ENCODE results near the gene EGF.
"Not testable (repeated sequence)": the region's sequence is repeated elsewhere in the genome, so short reads cannot be mapped to it uniquely, and the experiment has no call there.

Gene EGF

GRCh38 chr4:109916027-109916409 is 3.3 kb downstream of the EGF start:
- no peaks in the 10 kb centered on the region for H3K36me3 ChIP-seq (ENCODE audit: insufficient read depth, low read depth, low read length)
- H3K4me3 ChIP-seq (ENCODE audit: low read length) = no peak overlapping the region
- no peaks in the 10 kb centered on the region for H3K27me3 ChIP-seq (ENCODE audit: insufficient read depth, low read length)
- no peaks in the 10 kb centered on the region for H3K9me3 ChIP-seq (ENCODE audit: insufficient read depth, low read depth, low read length)
- peaks cover 44% of the 10 kb centered on the region for H3K4me1 ChIP-seq (ENCODE audit: insufficient read depth, low read length)
- H3K27ac ChIP-seq (ENCODE audit: low read length) = no peak overlapping the region
- no peak overlapping the region for H3K9ac ChIP-seq (ENCODE audit: low read depth, low read length)

- H3K4me1 ChIP-seq (ENCODE audit: insufficient read depth, low read length) = peaks cover 12% of the 10 kb centered on the region
- H3K9ac ChIP-seq (ENCODE audit: low read depth, low read length) = no peak overlapping the region
- H3K36me3 ChIP-seq (ENCODE audit: insufficient read depth, low read depth, low read length) = no peaks in the 10 kb centered on the region
- H3K4me3 ChIP-seq (ENCODE audit: low read length) = no peak overlapping the region
- H3K9me3 ChIP-seq (ENCODE audit: insufficient read depth, low read depth, low read length) = no peaks in the 10 kb centered on the region
- no peaks in the 10 kb centered on the region for H3K27me3 ChIP-seq (ENCODE audit: insufficient read depth, low read length)
- H3K27ac ChIP-seq (ENCODE audit: low read length) = no peak overlapping the region
Observed at GRCh38 chr4:109921384-109921808, 8.7 kb downstream of the EGF start.

GRCh38 chr4:109925396-109925795 is 12.7 kb downstream of the EGF start:
- Histone ChIP-seq H3K27me3 (ENCODE audit: insufficient read depth, low read length) (no peaks in the 10 kb centered on the region), H3K36me3 (ENCODE audit: insufficient read depth, low read depth, low read length) (no peaks in the 10 kb centered on the region), H3K9ac (ENCODE audit: low read depth, low read length) (no peak overlapping the region), H3K27ac (ENCODE audit: low read length) (no peak overlapping the region), H3K4me3 (ENCODE audit: low read length) (no peak overlapping the region), H3K9me3 (ENCODE audit: insufficient read depth, low read depth, low read length) (no peaks in the 10 kb centered on the region), H3K4me1 (ENCODE audit: insufficient read depth, low read length) (peaks cover 25% of the 10 kb centered on the region)

DNA sequence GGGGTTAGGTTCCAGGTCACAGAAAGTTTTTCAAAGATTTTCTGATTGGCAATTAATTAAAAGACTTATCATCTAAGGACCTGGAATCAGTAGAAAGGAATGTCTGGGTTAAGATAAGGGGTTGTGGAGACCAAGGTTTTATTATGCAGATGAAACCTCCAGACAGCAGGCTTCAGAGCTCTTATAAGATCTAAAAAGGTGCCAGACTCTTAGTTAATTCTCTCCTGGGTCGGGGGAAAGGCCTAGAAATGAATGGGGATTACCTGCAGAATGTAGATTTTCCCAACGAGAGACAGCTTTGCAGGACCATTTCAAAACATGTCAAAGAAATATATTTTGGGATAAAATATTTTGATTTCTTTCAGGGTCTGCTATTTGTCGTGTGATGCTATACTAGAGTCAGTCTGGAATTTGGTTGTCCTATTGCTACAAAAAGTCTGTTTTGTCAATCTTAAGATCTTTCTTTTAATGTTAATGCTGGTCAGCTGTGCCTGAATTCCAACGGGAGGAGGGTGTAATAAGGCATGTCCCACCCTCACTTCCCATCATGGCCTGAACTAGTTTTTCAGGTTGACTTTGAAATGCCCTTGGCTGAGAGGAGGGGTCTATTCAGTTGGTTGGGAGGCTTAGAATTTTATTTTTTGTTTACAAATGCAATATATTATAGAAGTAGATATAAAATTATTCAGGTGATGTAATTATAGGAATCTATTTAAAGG is 15.8 kb downstream of the EGF start:
- no peaks in the 10 kb centered on the region for H3K36me3 ChIP-seq (ENCODE audit: insufficient read depth, low read depth, low read length)
- H3K4me1 ChIP-seq (ENCODE audit: insufficient read depth, low read length) = peaks cover 16% of the 10 kb centered on the region; the same call in 1 of the 2 replicates
- no peaks in the 10 kb centered on the region for H3K27me3 ChIP-seq (ENCODE audit: insufficient read depth, low read length)
- no peaks in the 10 kb centered on the region for H3K9me3 ChIP-seq (ENCODE audit: insufficient read depth, low read depth, low read length)
- H3K4me3 ChIP-seq (ENCODE audit: low read length) = peak overlapping the region; percentile 16; the same call in 1 of the 2 replicates
- H3K9ac ChIP-seq (ENCODE audit: low read depth, low read length) = no peak overlapping the region
- no peak overlapping the region for H3K27ac ChIP-seq (ENCODE audit: low read length)

DNA sequence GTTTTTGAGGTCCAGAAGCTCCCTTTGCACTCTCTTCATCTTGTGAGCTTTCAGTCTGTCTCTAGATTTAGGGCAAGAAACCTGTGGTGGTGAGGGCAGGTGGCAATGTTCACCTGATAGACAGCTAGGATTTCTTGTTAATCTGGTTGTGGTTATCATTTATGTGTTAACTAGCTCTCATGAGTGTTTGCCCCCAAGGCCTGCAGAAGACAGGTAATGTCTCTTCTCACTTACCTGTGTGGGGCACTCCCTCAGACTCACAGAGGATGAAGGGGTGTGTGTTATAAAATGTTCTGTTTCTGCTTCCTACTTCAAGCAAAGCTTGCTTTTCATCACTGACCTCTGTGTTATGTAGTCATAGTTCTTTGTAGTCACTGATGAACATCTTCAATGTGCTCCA is 17.8 kb downstream of the EGF start:
- no peak overlapping the region for H3K4me3 ChIP-seq (ENCODE audit: low read length)
- H3K27me3 ChIP-seq (ENCODE audit: insufficient read depth, low read length) = no peaks in the 10 kb centered on the region
- no peaks in the 10 kb centered on the region for H3K36me3 ChIP-seq (ENCODE audit: insufficient read depth, low read depth, low read length)
- no peaks in the 10 kb centered on the region for H3K9me3 ChIP-seq (ENCODE audit: insufficient read depth, low read depth, low read length)
- no peak overlapping the region for H3K9ac ChIP-seq (ENCODE audit: low read depth, low read length)
- H3K4me1 ChIP-seq (ENCODE audit: insufficient read depth, low read length) = peaks cover 16% of the 10 kb centered on the region; the same call in 1 of the 2 replicates
- H3K27ac ChIP-seq (ENCODE audit: low read length) = no peak overlapping the region

DNA sequence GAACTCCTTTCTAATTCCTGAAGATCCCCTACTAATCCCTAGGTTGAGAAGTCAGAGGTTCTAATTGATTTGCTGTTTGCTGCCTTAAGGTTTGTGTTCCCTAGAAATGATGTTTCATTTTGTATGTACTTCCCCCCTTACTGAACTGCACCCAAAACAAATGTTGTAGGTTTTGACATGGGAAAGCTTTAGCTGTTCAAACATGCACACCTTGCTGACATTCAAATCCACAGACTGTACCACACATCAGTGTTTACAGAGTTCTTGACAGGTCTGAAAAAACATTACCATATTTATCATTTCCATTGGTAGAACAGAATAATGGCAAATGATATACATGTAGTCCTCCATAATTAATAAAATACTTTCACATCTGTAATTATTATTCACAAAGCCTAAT is 18.2 kb downstream of the EGF start:
- H3K36me3 ChIP-seq (ENCODE audit: insufficient read depth, low read depth, low read length) = no peaks in the 10 kb centered on the region
- peaks cover 16% of the 10 kb centered on the region; the same call in 1 of the 2 replicates for H3K4me1 ChIP-seq (ENCODE audit: insufficient read depth, low read length)
- H3K27ac ChIP-seq (ENCODE audit: low read length) = no peak overlapping the region
- no peak overlapping the region for H3K4me3 ChIP-seq (ENCODE audit: low read length)
- no peaks in the 10 kb centered on the region for H3K27me3 ChIP-seq (ENCODE audit: insufficient read depth, low read length)
- no peak overlapping the region for H3K9ac ChIP-seq (ENCODE audit: low read depth, low read length)
- no peaks in the 10 kb centered on the region for H3K9me3 ChIP-seq (ENCODE audit: insufficient read depth, low read depth, low read length)

GRCh38 chr4:109931318-109931717 is 18.6 kb downstream of the EGF start:
- H3K27ac ChIP-seq (ENCODE audit: low read length) = no peak overlapping the region
- no peak overlapping the region for H3K9ac ChIP-seq (ENCODE audit: low read depth, low read length)
- no peaks in the 10 kb centered on the region for H3K36me3 ChIP-seq (ENCODE audit: insufficient read depth, low read depth, low read length)
- peaks cover 16% of the 10 kb centered on the region; the same call in 1 of the 2 replicates for H3K4me1 ChIP-seq (ENCODE audit: insufficient read depth, low read length)
- H3K9me3 ChIP-seq (ENCODE audit: insufficient read depth, low read depth, low read length) = no peaks in the 10 kb centered on the region
- H3K4me3 ChIP-seq (ENCODE audit: low read length) = no peak overlapping the region
- H3K27me3 ChIP-seq (ENCODE audit: insufficient read depth, low read length) = no peaks in the 10 kb centered on the region

DNA sequence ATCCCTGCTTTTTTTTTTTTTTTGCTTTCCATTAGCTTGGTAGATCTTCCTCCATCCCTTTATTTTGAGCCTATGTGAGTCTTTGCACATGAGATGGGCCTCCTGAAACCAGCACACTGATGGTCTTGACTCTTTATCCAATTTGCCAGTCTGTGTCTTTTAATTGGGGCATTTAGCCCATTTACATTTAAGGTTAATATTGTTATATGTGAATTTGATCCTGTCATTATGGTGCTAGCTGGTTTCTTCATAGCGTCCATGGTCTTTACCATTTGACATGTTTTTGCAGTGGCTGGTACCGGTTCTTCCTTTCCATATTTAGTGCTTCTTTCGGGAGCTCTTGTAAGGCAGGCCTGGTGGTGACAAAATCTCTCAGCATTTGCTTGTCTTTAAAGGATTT is 24.7 kb downstream of the EGF start:
- H3K4me3 ChIP-seq (ENCODE audit: low read length); H3K9ac ChIP-seq (ENCODE audit: low read depth, low read length); H3K4me1 ChIP-seq (ENCODE audit: insufficient read depth, low read length); H3K27ac ChIP-seq (ENCODE audit: low read length); H3K27me3 ChIP-seq (ENCODE audit: insufficient read depth, low read length); H3K36me3 ChIP-seq (ENCODE audit: insufficient read depth, low read depth, low read length); H3K9me3 ChIP-seq (ENCODE audit: insufficient read depth, low read depth, low read length): not testable (repeated sequence)

DNA sequence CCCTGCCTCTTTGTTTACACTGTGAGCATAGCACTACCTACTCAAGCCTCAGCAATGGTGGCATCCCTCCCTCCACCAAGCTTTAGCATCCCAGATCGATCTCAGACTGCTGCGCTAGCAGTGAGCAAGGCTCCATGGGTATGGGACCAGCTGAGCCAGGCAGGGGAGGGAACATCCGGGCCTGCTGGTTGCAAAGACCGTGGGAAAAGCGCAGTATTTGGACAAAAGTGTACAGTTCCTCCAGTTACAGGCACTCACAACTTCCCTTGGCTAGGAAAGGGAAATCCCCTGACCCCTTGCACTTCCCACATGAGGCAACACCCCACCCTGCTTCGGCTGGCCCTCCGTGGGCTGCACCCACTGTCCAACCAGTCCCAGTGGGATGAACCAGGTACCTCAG is 26.5 kb downstream of the EGF start:
- Histone ChIP-seq H3K4me3 (ENCODE audit: low read length) (no peak overlapping the region), H3K9ac (ENCODE audit: low read depth, low read length) (no peak overlapping the region), H3K9me3 (ENCODE audit: insufficient read depth, low read depth, low read length) (no peaks in the 10 kb centered on the region), H3K4me1 (ENCODE audit: insufficient read depth, low read length) (no peaks in the 10 kb centered on the region), H3K36me3 (ENCODE audit: insufficient read depth, low read depth, low read length) (no peaks in the 10 kb centered on the region), H3K27ac (ENCODE audit: low read length) (no peak overlapping the region), H3K27me3 (ENCODE audit: insufficient read depth, low read length) (no peaks in the 10 kb centered on the region)

DNA sequence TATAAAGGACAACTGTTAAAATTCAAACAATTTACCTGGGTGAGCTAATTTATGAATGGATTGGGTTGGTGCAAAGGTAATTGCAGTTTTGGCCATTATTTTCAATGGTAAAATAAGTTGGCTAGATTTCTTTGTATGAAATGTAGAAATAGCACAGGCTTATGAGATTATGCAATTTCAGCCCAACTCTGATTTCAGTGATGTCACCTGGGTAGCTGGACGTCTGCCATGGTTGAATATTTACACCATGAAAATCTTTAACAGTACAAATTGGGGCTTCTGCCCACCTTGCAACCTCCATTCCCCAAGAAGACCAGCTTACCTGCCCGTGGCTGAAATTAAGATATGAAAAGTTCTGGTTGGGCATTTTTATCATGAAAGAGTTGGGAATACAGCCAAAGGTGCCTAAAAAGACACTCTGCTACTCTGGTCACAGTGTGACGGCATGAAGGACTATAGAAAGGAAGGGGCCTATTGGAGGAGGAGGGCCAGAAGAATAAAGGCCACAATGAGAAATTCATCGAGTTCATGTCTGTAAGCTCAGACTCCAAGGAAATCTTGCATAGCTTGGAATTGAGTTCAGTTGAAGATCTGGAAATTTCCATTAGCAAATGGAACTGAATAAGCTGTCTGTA is 29.7 kb downstream of the EGF start:
- Histone ChIP-seq H3K4me1 (ENCODE audit: insufficient read depth, low read length) (no peaks in the 10 kb centered on the region), H3K27me3 (ENCODE audit: insufficient read depth, low read length) (no peaks in the 10 kb centered on the region), H3K9ac (ENCODE audit: low read depth, low read length) (no peak overlapping the region), H3K36me3 (ENCODE audit: insufficient read depth, low read depth, low read length) (no peaks in the 10 kb centered on the region), H3K27ac (ENCODE audit: low read length) (no peak overlapping the region), H3K4me3 (ENCODE audit: low read length) (no peak overlapping the region), H3K9me3 (ENCODE audit: insufficient read depth, low read depth, low read length) (no peaks in the 10 kb centered on the region)

DNA sequence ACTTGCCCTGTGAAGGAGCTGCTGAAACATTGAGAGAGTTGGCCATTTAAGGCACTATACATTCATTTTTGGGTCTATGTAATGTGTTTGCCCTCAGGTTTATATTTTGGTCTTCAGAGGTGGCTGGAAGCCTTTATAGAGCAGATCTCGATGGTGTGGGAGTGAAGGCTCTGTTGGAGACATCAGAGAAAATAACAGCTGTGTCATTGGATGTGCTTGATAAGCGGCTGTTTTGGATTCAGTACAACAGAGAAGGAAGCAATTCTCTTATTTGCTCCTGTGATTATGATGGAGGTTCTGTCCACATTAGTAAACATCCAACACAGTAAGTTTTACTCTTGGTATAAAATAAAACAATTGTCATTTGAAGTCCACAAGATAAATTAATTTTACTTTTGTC is 31.1 kb downstream of the EGF start:
- no peaks in the 10 kb centered on the region for H3K27me3 ChIP-seq (ENCODE audit: insufficient read depth, low read length)
- no peaks in the 10 kb centered on the region for H3K4me1 ChIP-seq (ENCODE audit: insufficient read depth, low read length)
- no peak overlapping the region for H3K27ac ChIP-seq (ENCODE audit: low read length)
- H3K9ac ChIP-seq (ENCODE audit: low read depth, low read length) = no peak overlapping the region
- H3K9me3 ChIP-seq (ENCODE audit: insufficient read depth, low read depth, low read length) = no peaks in the 10 kb centered on the region
- no peak overlapping the region for H3K4me3 ChIP-seq (ENCODE audit: low read length)
- no peaks in the 10 kb centered on the region for H3K36me3 ChIP-seq (ENCODE audit: insufficient read depth, low read depth, low read length)

- H3K9ac ChIP-seq (ENCODE audit: low read depth, low read length) = no peak overlapping the region
- H3K27me3 ChIP-seq (ENCODE audit: insufficient read depth, low read length) = no peaks in the 10 kb centered on the region
- no peaks in the 10 kb centered on the region for H3K4me1 ChIP-seq (ENCODE audit: insufficient read depth, low read length)
- H3K9me3 ChIP-seq (ENCODE audit: insufficient read depth, low read depth, low read length) = no peaks in the 10 kb centered on the region
- H3K27ac ChIP-seq (ENCODE audit: low read length) = no peak overlapping the region
- no peaks in the 10 kb centered on the region for H3K36me3 ChIP-seq (ENCODE audit: insufficient read depth, low read depth, low read length)
- H3K4me3 ChIP-seq (ENCODE audit: low read length) = no peak overlapping the region
Observed at GRCh38 chr4:109944591-109944990, 31.9 kb downstream of the EGF start.
